ENCODE data around the gene OLIG3.

Gene OLIG3

GRCh38 chr6:137496909-137497720 is 2.9 kb upstream of the OLIG3 start:
- in situ Hi-C loops (cut with MboI; ENCODE audit: low sequenced_read_pairs): no loop called here

DNA sequence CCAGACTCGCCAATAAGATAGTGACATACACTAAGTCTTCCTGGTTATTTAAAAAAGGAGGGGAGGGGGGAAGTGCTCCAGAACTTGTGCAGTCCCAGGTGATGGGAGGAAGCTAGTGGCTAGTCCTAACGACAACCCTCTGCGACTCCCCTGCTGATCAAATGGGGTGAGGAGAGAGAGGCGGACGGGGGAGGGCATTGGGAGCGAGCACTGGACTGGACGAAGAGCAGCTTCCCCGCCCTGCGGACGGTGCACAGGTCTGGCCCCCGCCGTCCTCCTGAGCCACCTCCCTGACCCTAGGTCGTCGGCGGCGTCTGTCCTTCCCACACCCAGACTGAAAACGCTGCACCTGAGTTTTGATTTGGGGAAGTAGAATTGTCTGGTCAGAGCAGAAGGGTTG is 2.2 kb upstream of the OLIG3 start:
- in situ Hi-C loops (cut with MboI; ENCODE audit: low sequenced_read_pairs): no loop called here

DNA sequence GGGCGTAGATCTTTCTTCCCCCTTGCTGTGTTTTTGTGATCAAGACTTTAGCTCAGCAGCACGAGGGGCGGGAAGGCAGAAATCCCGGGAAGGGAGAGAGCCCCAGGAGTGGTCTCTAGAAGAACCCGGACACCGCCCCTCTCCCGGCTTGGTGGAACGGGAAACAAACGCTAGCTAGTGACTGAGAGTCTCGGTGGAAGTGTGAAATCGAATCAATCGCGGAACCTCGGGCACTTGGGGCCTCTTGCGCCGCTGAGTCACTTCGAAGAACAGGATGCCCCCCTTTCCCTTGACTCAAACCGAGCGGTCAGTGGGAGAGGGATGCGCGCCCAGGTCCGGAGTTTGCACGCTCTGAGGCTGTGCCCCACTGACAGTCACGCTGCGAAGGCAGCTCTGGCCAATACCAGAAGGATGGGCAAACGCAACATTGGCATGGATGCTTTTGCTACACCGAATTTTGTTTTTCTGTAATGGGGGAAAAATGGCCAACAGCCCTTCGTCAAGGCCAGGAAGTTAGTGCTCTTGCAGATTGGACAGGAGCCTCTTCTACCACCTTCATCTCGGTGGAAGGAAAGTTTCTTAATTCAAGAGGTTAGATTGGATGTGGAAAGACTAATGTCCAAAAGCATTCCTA is 1.6 kb upstream of the OLIG3 start:
- in situ Hi-C loops (cut with MboI; ENCODE audit: low sequenced_read_pairs): no loop called here

- in situ Hi-C loops (cut with MboI; ENCODE audit: low sequenced_read_pairs): no loop called here
Observed at GRCh38 chr6:137494988-137495702, 951 bp upstream of the OLIG3 start.

- in situ Hi-C loops (cut with MboI; ENCODE audit: low sequenced_read_pairs): no loop called here
Observed at GRCh38 chr6:137493218-137494038, 766 bp downstream of the OLIG3 start.

DNA sequence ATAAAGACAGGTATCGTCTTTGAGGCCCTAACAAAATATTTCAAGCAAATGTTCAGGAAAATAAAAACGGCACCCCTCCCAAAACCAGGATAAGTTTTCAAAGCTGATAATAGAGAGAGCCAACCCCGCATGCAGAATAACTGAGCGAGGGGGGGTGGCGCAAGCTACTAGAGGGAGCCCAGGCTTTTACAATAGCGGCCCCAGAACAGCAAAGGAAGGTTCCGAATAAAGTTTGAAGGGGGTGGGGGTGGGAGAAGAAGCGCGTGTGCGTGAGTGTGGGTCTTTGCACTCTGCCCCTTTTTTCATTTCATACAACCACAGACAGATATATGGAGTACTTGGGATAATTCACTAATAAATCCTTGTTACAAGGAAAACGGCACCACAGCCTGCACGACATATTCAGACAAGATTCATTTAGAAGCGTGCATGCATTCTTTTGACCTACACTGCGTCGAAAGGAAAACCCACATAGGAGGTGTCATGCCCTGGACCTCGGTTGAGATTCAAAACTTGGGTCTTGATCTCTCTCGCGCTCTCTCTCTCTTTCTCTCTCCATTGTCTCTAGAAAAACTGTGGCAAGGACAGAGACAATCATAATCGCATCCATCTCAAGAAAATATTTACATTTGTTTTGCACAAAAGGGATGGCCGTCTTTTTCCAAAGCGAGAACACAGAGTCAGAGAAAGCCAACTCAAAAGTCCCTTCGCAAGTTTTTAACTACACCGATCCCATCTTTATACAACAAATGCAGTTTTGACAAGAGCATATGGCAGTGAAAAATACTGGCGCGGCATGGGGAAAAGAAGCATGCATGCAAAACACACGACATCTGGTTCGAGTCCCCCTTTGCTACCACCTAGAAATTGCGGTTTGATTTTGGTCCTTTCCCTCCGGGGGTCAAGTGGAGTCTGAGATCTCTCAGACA is 1.6 kb downstream of the OLIG3 start:
- in situ Hi-C loops (cut with MboI; ENCODE audit: low sequenced_read_pairs): no loop called here

GRCh38 chr6:137491478-137491877 is 2.7 kb downstream of the OLIG3 start:
- in situ Hi-C loops (cut with MboI; ENCODE audit: low sequenced_read_pairs): no loop called here

- in situ Hi-C loops (cut with MboI; ENCODE audit: low sequenced_read_pairs): no loop called here
Observed at GRCh38 chr6:137490961-137491360, 3.2 kb downstream of the OLIG3 start.

- in situ Hi-C loops (cut with MboI; ENCODE audit: low sequenced_read_pairs): no loop called here
Observed at GRCh38 chr6:137490006-137490905, 3.9 kb downstream of the OLIG3 start.

DNA sequence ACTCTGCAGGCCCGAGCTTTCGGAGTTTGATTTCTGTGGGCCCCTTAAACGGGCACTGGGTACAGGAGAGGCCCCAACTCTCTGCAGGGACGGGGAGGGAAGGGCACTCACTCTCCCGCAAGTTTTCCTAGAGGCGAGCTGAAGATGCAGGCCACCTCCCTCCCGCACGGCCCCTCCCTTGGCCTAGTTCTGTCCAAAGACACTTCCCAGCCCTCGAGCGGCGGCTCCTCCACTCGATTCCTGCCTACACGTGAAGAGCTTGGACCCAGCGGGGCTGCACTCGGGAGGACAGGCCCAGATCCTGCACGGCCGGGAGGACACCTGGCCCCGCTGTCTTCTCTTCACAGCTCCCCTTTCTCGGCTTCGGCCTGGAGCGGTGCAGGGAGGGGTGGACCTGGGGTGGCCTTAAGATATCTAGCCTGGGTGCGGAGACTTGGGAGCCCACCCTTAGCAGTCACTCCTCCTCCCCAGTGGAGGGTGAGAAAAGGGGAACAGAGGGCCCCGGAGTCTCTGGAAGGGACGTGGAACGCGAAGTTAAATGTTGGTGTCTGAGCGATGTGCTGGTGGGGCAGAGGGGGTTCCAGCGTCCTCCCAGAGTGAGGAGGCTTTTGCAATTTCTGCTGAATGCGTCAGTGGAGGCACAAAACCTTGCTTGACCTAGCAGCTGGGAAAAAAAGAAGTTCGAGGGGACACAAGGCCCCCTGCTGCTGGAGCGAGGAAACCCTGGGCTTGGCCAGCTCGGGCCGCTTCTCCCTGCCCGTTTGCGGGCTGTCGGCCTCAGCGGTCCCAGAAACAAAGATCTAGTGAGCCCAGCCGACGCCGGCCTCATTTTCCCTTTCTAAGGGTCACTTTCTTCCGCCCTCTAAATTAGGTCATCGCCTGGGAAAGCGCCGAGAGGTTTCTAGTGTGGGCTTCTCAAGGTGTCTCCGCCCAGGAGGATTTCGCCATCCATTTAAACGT is 4.9 kb downstream of the OLIG3 start:
- in situ Hi-C loops (cut with MboI; ENCODE audit: low sequenced_read_pairs): no loop called here

GRCh38 chr6:137488150-137489045 is 5.8 kb downstream of the OLIG3 start:
- in situ Hi-C loops (cut with MboI; ENCODE audit: low sequenced_read_pairs): no loop called here

DNA sequence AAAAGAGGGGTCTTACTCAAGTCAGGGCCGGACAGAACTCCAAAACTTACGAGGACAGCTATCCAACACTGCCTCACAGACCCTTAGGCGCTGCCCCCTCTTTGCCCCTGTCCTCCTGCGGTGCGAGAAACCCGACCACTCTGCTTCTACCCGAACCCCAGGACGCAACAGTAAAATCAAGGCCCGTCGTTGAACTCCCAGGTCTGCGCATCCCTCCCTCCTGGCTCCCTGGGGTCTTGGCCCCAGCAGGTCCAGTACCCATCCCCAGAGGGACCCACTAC is 6.4 kb downstream of the OLIG3 start:
- in situ Hi-C loops (cut with MboI; ENCODE audit: low sequenced_read_pairs): no loop called here

- in situ Hi-C loops (cut with MboI; ENCODE audit: low sequenced_read_pairs): no loop called here
Observed at GRCh38 chr6:137487181-137487868, 6.9 kb downstream of the OLIG3 start.

DNA sequence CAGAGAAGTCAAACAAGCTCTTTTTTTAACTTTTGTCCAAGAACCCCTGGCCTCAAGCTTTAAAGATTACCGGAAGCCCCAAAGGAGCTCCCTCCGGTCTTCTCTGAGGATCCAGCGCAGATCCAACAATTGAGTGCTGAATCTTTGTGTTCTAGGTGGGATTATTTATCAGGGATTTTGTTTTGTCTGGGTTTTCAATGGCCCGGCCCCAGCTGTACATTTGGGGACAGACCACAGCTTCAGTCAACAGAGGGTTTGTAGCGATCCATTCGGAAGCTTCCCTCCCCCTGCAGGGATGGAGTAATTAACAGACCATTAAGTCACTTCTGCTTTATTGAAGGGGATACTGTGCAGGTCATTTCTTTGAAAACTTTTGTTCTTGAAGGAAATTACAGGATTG is 7.8 kb downstream of the OLIG3 start:
- in situ Hi-C loops (cut with MboI; ENCODE audit: low sequenced_read_pairs): no loop called here

DNA sequence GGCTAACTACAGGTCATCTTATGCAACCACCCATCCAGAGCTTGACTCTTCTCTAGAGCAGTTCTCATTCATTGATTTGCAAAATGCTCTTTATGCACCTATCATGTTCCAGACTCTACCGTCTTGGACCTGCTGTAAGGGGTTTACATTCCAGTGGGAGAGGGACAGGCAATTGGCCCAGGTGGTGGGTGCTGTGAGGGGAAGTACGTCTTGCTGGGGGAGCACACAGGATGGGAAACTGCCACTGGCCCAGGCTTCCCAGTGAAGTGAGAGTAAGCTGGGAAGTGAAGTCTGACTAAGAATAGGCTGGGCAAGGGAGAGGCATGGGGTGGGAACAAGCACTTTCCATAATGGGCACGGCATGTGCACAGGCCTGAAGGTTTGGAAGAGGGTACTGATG is 13.8 kb downstream of the OLIG3 start:
- in situ Hi-C loops (cut with MboI; ENCODE audit: low sequenced_read_pairs): no loop called here

DNA sequence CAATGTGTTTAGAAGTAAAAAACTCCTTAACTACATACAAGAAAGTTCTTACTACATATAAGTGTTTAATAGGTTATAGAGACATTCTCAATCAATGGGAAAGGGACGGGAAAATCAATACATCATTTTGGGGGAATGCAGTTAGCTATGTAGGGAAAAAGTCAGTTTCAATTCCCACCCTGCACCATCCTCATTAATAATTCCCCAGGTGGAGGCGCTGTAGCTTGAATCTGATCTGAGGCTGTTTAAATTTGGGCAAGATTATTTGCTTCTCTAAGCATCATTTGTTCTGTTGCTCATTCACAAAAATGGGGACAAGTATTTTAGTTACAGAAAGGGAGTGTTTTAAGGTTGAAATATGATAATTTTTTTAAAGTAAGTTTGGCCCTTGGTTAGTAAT is 19.1 kb downstream of the OLIG3 start:
- in situ Hi-C loops (cut with MboI; ENCODE audit: low sequenced_read_pairs): no loop called here

DNA sequence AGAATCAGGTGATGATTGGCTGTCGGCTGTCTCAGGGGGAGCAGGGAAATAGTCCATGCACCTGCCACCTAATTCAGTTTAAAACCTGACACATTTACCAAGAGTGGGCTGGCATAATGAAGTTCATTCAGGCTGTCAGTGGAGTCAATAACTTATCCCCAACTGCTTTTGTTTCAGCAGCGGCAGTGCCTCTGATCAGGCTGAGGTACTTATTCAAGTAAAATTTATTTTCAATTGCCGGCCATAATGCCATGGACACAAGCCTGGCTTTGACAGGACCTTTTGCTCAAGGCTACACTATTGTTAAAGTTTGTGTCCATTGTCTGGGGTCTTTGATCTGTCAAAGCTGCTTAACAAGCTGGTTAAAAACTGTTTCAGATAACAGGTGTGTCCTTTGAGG is 20.6 kb downstream of the OLIG3 start:
- in situ Hi-C loops (cut with MboI; ENCODE audit: low sequenced_read_pairs): no loop called here
